ENCODE results near the gene PGLYRP4. TPM values are rescaled to one million over a fixed set of nuclear protein-coding genes. Genes with fewer than 3 reads are reported as not detected.

The PGLYRP4 gene
- total and polyA plus RNA-seq, 2 donors, result 0.10 TPM; not detected in 1

DNA sequence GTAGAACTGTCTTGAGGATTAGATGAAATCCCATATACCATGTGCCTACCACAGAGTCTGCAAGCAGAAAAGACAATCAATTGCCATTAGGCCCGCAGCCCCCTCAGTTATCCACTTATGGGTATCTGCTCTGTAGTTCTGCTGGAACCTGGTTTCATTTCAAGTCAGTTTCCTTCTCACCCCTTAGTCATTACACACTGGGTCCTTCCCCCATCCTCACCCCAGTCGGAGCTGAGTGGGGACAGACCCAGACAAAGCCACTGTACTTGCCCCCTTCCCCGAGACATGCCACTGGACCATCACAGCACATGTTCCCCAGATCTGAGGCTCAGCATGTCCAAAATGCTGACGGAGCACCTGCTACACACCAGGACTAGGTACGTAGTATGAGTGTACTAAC, 57.1 kb downstream of the PGLYRP4 start:
- H3K27ac ChIP-seq (ENCODE audit: low read depth), result no peak overlapping the region
- 82% methylated on average over 5 of the region's 5 CpGs for WGBS
- no peaks in the 10 kb centered on the region for H3K4me1 ChIP-seq (ENCODE audit: insufficient read depth)
- H3K4me3 ChIP-seq (ENCODE audit: low read depth, low read length), result no peak overlapping the region
- no peak for DNase-seq (ENCODE audit: extremely low spot score)
- no peaks in the 10 kb centered on the region for H3K36me3 ChIP-seq (ENCODE audit: insufficient read depth)

DNA sequence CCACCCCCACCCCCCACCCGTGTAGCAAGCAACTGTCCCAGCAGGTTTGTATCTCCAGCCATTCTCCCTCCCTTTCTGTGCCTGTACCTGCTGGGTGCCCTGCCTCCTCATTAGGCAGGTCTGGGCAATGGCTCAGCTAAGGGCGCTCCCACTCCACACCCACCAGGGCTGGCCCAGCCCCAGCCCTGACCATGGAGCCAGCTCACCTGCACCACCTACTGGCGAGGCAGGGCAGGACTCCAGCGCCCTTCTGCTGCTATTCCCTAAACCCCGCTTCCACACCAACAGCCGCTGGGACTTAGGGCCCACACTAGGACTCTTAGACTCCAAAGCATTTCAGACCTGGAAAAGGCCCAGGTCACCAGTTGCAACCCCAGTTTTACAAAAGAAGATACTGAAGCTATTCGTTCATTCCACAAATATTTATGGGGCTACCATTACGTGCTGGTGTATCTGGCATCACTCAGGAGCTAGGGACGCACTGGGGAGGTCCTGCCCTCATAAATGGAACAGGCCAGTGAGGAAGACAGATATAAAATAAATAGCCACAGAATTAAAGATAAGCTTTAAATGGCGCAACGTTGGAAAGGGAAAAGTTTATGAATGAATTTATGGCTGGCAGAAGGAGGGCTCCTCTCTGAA, 59.9 kb downstream of the PGLYRP4 start:
- Histone ChIP-seq H3K27ac (ENCODE audit: low read depth) (no peak overlapping the region), H3K4me1 (ENCODE audit: insufficient read depth) (no peaks in the 10 kb centered on the region), H3K4me3 (ENCODE audit: low read depth, low read length) (no peak overlapping the region), H3K36me3 (ENCODE audit: insufficient read depth) (no peaks in the 10 kb centered on the region)
- 47% methylated on average over 11 of the region's 11 CpGs for WGBS
- DNase-seq (ENCODE audit: extremely low spot score), result no peak

Small RNA genes lying within 50 kb of the gene (small RNA-seq; reads per million reads assigned to genes)
- not detected for gene RNU6-160P
- gene S100A15A, result not detected

Other genes starting within 250 kb of the PGLYRP4 start
- not detected for gene SPRR2F, start 235.3 kb downstream of the PGLYRP4 start, total RNA-seq
- not detected for gene SPRR2F, start 235.3 kb downstream of the PGLYRP4 start, polyA plus RNA-seq
- gene SPRR2G, start 198.0 kb downstream of the PGLYRP4 start, total RNA-seq, result not detected
- not detected for gene SPRR2G, start 198.0 kb downstream of the PGLYRP4 start, polyA plus RNA-seq
- not detected for gene LELP1, start 145.4 kb downstream of the PGLYRP4 start, total RNA-seq
- gene LELP1, start 145.4 kb downstream of the PGLYRP4 start, polyA plus RNA-seq, result not detected
- not detected for gene PRR9, start 131.3 kb downstream of the PGLYRP4 start, total RNA-seq
- not detected for gene PRR9, start 131.3 kb downstream of the PGLYRP4 start, polyA plus RNA-seq
- not detected for gene LORICRIN, start 89.2 kb downstream of the PGLYRP4 start, total RNA-seq
- not detected for gene LORICRIN, start 89.2 kb downstream of the PGLYRP4 start, polyA plus RNA-seq
- not detected for gene PGLYRP3, start 35.9 kb downstream of the PGLYRP4 start, total RNA-seq
- not detected for gene PGLYRP3, start 35.9 kb downstream of the PGLYRP4 start, polyA plus RNA-seq
- 77.5 TPM for gene S100A9, start 9.0 kb upstream of the PGLYRP4 start, total RNA-seq
- gene S100A9, start 9.0 kb upstream of the PGLYRP4 start, polyA plus RNA-seq, result 471 TPM
- 5.6 TPM for gene S100A12, start 26.8 kb upstream of the PGLYRP4 start, total RNA-seq
- gene S100A12, start 26.8 kb upstream of the PGLYRP4 start, polyA plus RNA-seq, result 4.3 TPM
- 16.5 TPM for gene S100A8, start 42.2 kb upstream of the PGLYRP4 start, total RNA-seq
- gene S100A8, start 42.2 kb upstream of the PGLYRP4 start, polyA plus RNA-seq, result 128 TPM
- not detected for gene S100A7A, start 67.7 kb upstream of the PGLYRP4 start, total RNA-seq
- not detected for gene S100A7A, start 67.7 kb upstream of the PGLYRP4 start, polyA plus RNA-seq
- not detected for gene S100A7, start 111.8 kb upstream of the PGLYRP4 start, total RNA-seq
- gene S100A7, start 111.8 kb upstream of the PGLYRP4 start, polyA plus RNA-seq, result not detected
- 322 TPM for gene S100A6, start 187.2 kb upstream of the PGLYRP4 start, total RNA-seq
- gene S100A6, start 187.2 kb upstream of the PGLYRP4 start, polyA plus RNA-seq, result 1,706 TPM
- gene S100A5, start 192.1 kb upstream of the PGLYRP4 start, total RNA-seq, result not detected
- gene S100A5, start 192.1 kb upstream of the PGLYRP4 start, polyA plus RNA-seq, result 0.42 TPM
- 113 TPM for gene S100A4, start 197.0 kb upstream of the PGLYRP4 start, total RNA-seq
- 440 TPM for gene S100A4, start 197.0 kb upstream of the PGLYRP4 start, polyA plus RNA-seq
- gene S100A3, start 200.4 kb upstream of the PGLYRP4 start, total RNA-seq, result not detected
- gene S100A3, start 200.4 kb upstream of the PGLYRP4 start, polyA plus RNA-seq, result 5.2 TPM
- gene S100A2, start 217.0 kb upstream of the PGLYRP4 start, total RNA-seq, result 26.2 TPM
- 91.2 TPM for gene S100A2, start 217.0 kb upstream of the PGLYRP4 start, polyA plus RNA-seq